ENCODE measurements around the gene ABCA7.
A peak's percentile ranks its signal among the peaks of the same experiment; 100 is the strongest.

ABCA7 gene

GRCh38 chr19:1088416-1089010 lies 48.6 kb downstream of the ABCA7 start:
- DNase-seq (ENCODE audit: low read depth), result no peak

- DNase-seq (ENCODE audit: low read depth), result no peak
Observed at GRCh38 chr19:1089126-1089771, 49.3 kb downstream of the ABCA7 start.

GRCh38 chr19:1089891-1090290 lies 50.0 kb downstream of the ABCA7 start:
- DNase-seq (ENCODE audit: low read depth), result no peak

GRCh38 chr19:1090731-1091543 lies 51.0 kb downstream of the ABCA7 start:
- DNase-seq (ENCODE audit: low read depth), result no peak

GRCh38 chr19:1091544-1092175 lies 51.8 kb downstream of the ABCA7 start:
- DNase-seq (ENCODE audit: low read depth), result no peak

- DNase-seq (ENCODE audit: low read depth), result no peak
Observed at GRCh38 chr19:1093330-1093729, 53.4 kb downstream of the ABCA7 start.

- no peak for DNase-seq (ENCODE audit: low read depth)
Observed at GRCh38 chr19:1093811-1094553, 54.1 kb downstream of the ABCA7 start.

GRCh38 chr19:1094655-1094977 lies 54.7 kb downstream of the ABCA7 start:
- DNase-seq (ENCODE audit: low read depth), result no peak

- peak; percentile 98 for DNase-seq (ENCODE audit: low read depth)
Observed at GRCh38 chr19:1094978-1095701, 55.2 kb downstream of the ABCA7 start, which contains the start of gene POLR2E. Gene POLR2E (minus strand): TSS chr19:1095375. CDS start chr19:1095315, 60 bp downstream.

GRCh38 chr19:1097810-1098176 lies 57.9 kb downstream of the ABCA7 start:
- DNase-seq (ENCODE audit: low read depth), result no peak

GRCh38 chr19:1098177-1099051 lies 58.5 kb downstream of the ABCA7 start:
- no peak for DNase-seq (ENCODE audit: low read depth)

- DNase-seq (ENCODE audit: low read depth), result no peak
Observed at GRCh38 chr19:1101337-1101698, 61.4 kb downstream of the ABCA7 start.

GRCh38 chr19:1102407-1103131 lies 62.7 kb downstream of the ABCA7 start:
- no peak for DNase-seq (ENCODE audit: low read depth)

- DNase-seq (ENCODE audit: low read depth), result no peak
Observed at GRCh38 chr19:1103132-1103707, 63.3 kb downstream of the ABCA7 start.

GRCh38 chr19:1103708-1104310 lies 63.9 kb downstream of the ABCA7 start, which contains the start of gene GPX4:
Gene GPX4 (plus strand): TSS chr19:1103994. CDS start chr19:1104044, 50 bp downstream.
- DNase-seq (ENCODE audit: low read depth), result peak; percentile 99

GRCh38 chr19:1104311-1105007 lies 64.6 kb downstream of the ABCA7 start:
- DNase-seq (ENCODE audit: low read depth), result peak; percentile 51

GRCh38 chr19:1105008-1105872 lies 65.3 kb downstream of the ABCA7 start:
- no peak for DNase-seq (ENCODE audit: low read depth)

Data from stimulated activated CD8-positive, alpha-beta memory T cell treated with anti-CD3 and anti-CD28 coated beads, Interleukin-12 subunit alpha, Interleukin-12 subunit beta, amount 100 ng/mL, for 1 hour (primary cell).